Ishikawa (cell line): ENCODE results near the gene UQCC5.

Experiments
- CEBPB ChIP-seq: IDR thresholded peaks from 2 replicates; pipeline ENCODE4 v1.6.1; 2012
- CREB1 ChIP-seq: IDR thresholded peaks from 2 replicates; pipeline ENCODE4 v1.6.1; 2012; ENCODE audit warnings: low read depth
- EGR1 ChIP-seq: IDR thresholded peaks from 2 replicates; pipeline ENCODE4 v1.6.1; 2012
- EP300 ChIP-seq: IDR thresholded peaks from 2 replicates; pipeline ENCODE4 v1.6.1; 2012; ENCODE audit warnings: borderline replicate concordance
- FOXM1 ChIP-seq: IDR thresholded peaks from 2 replicates; pipeline ENCODE4 v1.6.1; 2012; ENCODE audit warnings: low read depth, borderline replicate concordance
- NFIC ChIP-seq: IDR thresholded peaks from 2 replicates; pipeline ENCODE4 v1.6.1; 2012
- RAD21 ChIP-seq: IDR thresholded peaks from 2 replicates; pipeline ENCODE4 v1.6.1; 2012; ENCODE audit warnings: low read depth
- TAF1 ChIP-seq: IDR thresholded peaks from 2 replicates; pipeline ENCODE4 v1.6.1; 2012; ENCODE audit warnings: low read depth, mild to moderate bottlenecking
- TCF12 ChIP-seq: IDR thresholded peaks from 2 replicates; pipeline ENCODE4 v1.6.1; 2012; ENCODE audit warnings: low read depth
- TEAD4 ChIP-seq: IDR thresholded peaks from 2 replicates; pipeline ENCODE4 v1.6.1; 2012
- USF1 ChIP-seq: IDR thresholded peaks from 2 replicates; pipeline ENCODE4 v1.6.1; 2012
- YY1 ChIP-seq: IDR thresholded peaks from 2 replicates; pipeline ENCODE4 v1.6.1; 2012; ENCODE audit warnings: low read depth
- ZBTB7A ChIP-seq: IDR thresholded peaks from 2 replicates; pipeline ENCODE4 v1.6.1; 2012; ENCODE audit warnings: low read depth
- TF ChIP-seq, protein P1 (sequence below): IDR thresholded peaks from 2 replicates; pipeline ENCODE4 v1.6.1; 2012; ENCODE audit warnings: low read depth, mild to moderate bottlenecking
- TF ChIP-seq, protein P2 (sequence below): IDR thresholded peaks from 2 replicates; pipeline ENCODE4 v1.6.1; 2012

The UQCC5 gene

GRCh38 chr3:52536369-52537164 is at the start of gene UQCC5:
Gene UQCC5, plus strand, starts transcription at chr3:52536605. Its CDS starts 151 bp downstream, at chr3:52536756.
- TF ChIP-seq NFIC (no peak), FOXM1 (no peak; the same call in 1 of the 2 replicates), CREB1 (no peak), EGR1 (peak; percentile 99), ZBTB7A (no peak), TEAD4 (no peak), YY1 (no peak), USF1 (peak; percentile 91), RAD21 (no peak; the same call in 1 of the 2 replicates), CEBPB (no peak), EP300 (no peak), TAF1 (peak; percentile 92), TCF12 (peak; percentile 3; the same call in 1 of the 2 replicates)
- TF ChIP-seq, protein P1, sequence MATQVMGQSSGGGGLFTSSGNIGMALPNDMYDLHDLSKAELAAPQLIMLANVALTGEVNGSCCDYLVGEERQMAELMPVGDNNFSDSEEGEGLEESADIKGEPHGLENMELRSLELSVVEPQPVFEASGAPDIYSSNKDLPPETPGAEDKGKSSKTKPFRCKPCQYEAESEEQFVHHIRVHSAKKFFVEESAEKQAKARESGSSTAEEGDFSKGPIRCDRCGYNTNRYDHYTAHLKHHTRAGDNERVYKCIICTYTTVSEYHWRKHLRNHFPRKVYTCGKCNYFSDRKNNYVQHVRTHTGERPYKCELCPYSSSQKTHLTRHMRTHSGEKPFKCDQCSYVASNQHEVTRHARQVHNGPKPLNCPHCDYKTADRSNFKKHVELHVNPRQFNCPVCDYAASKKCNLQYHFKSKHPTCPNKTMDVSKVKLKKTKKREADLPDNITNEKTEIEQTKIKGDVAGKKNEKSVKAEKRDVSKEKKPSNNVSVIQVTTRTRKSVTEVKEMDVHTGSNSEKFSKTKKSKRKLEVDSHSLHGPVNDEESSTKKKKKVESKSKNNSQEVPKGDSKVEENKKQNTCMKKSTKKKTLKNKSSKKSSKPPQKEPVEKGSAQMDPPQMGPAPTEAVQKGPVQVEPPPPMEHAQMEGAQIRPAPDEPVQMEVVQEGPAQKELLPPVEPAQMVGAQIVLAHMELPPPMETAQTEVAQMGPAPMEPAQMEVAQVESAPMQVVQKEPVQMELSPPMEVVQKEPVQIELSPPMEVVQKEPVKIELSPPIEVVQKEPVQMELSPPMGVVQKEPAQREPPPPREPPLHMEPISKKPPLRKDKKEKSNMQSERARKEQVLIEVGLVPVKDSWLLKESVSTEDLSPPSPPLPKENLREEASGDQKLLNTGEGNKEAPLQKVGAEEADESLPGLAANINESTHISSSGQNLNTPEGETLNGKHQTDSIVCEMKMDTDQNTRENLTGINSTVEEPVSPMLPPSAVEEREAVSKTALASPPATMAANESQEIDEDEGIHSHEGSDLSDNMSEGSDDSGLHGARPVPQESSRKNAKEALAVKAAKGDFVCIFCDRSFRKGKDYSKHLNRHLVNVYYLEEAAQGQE, result no peak
- TF ChIP-seq, protein P2, sequence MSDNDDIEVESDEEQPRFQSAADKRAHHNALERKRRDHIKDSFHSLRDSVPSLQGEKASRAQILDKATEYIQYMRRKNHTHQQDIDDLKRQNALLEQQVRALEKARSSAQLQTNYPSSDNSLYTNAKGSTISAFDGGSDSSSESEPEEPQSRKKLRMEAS, result peak; percentile 81

DNA sequence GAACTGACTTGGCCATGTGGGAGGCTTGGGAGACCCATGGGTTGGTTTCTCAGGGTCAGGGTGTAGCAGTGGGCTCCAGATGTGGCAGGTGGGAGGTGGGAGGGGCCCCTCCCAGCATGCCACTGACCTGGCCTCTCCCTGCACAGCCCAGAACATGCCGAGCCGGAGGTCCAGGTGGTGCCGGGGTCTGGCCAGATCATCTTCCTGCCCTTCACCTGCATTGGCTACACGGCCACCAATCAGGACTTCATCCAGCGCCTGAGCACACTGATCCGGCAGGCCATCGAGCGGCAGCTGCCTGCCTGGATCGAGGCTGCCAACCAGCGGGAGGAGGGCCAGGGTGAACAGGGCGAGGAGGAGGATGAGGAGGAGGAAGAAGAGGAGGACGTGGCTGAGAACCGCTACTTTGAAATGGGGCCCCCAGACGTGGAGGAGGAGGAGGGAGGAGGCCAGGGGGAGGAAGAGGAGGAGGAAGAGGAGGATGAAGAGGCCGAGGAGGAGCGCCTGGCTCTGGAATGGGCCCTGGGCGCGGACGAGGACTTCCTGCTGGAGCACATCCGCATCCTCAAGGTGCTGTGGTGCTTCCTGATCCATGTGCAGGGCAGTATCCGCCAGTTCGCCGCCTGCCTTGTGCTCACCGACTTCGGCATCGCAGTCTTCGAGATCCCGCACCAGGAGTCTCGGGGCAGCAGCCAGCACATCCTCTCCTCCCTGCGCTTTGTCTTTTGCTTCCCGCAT is 49.2 kb upstream of the UQCC5 start:
- TF ChIP-seq, protein P1, result no peak
- TF ChIP-seq NFIC, result no peak
- TF ChIP-seq, protein P2, result no peak
- no peak for TF ChIP-seq USF1
- TF ChIP-seq EGR1, result no peak
- TF ChIP-seq ZBTB7A, result no peak
- no peak for TF ChIP-seq TCF12
- TF ChIP-seq CREB1, result no peak
- no peak for TF ChIP-seq TEAD4
- TF ChIP-seq FOXM1, result no peak
- no peak for TF ChIP-seq EP300
- no peak for TF ChIP-seq CEBPB

DNA sequence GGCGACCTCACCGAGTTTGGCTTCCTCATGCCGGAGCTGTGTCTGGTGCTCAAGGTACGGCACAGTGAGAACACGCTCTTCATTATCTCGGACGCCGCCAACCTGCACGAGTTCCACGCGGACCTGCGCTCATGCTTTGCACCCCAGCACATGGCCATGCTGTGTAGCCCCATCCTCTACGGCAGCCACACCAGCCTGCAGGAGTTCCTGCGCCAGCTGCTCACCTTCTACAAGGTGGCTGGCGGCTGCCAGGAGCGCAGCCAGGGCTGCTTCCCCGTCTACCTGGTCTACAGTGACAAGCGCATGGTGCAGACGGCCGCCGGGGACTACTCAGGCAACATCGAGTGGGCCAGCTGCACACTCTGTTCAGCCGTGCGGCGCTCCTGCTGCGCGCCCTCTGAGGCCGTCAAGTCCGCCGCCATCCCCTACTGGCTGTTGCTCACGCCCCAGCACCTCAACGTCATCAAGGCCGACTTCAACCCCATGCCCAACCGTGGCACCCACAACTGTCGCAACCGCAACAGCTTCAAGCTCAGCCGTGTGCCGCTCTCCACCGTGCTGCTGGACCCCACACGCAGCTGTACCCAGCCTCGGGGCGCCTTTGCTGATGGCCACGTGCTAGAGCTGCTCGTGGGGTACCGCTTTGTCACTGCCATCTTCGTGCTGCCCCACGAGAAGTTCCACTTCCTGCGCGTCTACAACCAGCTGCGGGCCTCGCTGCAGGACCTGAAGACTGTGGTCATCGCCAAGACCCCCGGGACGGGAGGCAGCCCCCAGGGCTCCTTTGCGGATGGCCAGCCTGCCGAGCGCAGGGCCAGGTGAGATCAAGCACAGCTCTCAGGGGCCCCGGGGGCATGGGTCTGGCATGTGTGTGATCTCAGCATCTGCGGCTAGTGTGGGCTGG is 48.4 kb upstream of the UQCC5 start:
- TF ChIP-seq EGR1 (no peak), YY1 (no peak), TEAD4 (no peak), NFIC (no peak)

- TF ChIP-seq TAF1 (no peak), TEAD4 (no peak), EP300 (no peak), FOXM1 (no peak), RAD21 (no peak), YY1 (no peak), TCF12 (no peak), NFIC (no peak), ZBTB7A (no peak), CEBPB (no peak), CREB1 (no peak), USF1 (no peak), EGR1 (no peak)
- TF ChIP-seq, protein P2, result no peak
- TF ChIP-seq, protein P1, result no peak
Observed at GRCh38 chr3:52488746-52489145, 47.7 kb upstream of the UQCC5 start.
